ENCODE data around the gene C3orf18. TPM values are rescaled to one million over a fixed set of nuclear protein-coding genes. Genes with fewer than 3 reads are reported as not detected.
A peak's percentile ranks its signal among the peaks of the same experiment; 100 is the strongest.

The C3orf18 gene
- total RNA-seq, 4 donors from 2014 or later: 13.6 to 23.8 (median 18.9) TPM

GRCh38 chr3:50573566-50574443 lies 6.3 kb upstream of the C3orf18 start:
- Histone ChIP-seq H3K27ac (replicated peaks in 1 of 4) (no peak overlapping the region), H3K4me1 (peaks cover 11 to 30% (median 25%) of the 10 kb centered on the region in 4 donors), H3K36me3 (peaks cover 4 to 62% (median 43%) of the 10 kb centered on the region in 4 donors), H3K4me3 (no peak overlapping the region), H3K27me3 (no peaks in the 10 kb centered on the region), H3K9me3 (no peaks in the 10 kb centered on the region)
- TF ChIP-seq CTCF (IDR thresholded peaks at IDR 0.05): no peak
- TF ChIP-seq EP300 (IDR thresholded peaks at IDR 0.05): no peak
- TF ChIP-seq POLR2AphosphoS5 (IDR thresholded peaks at IDR 0.05): no peak
- TF ChIP-seq POLR2A (IDR thresholded peaks at IDR 0.05; ENCODE audit: low read depth): no peak
- 59% methylated on average over 3 of the region's 8 CpGs for WGBS
- intact Hi-C loops (cut with DNase I): loop anchor here (5.0 kb wide), 1 partner anchor 803 kb away; no protein-coding TSS in a partner anchor
- DNase-seq (ENCODE audit: extremely low spot score): no peak

DNA sequence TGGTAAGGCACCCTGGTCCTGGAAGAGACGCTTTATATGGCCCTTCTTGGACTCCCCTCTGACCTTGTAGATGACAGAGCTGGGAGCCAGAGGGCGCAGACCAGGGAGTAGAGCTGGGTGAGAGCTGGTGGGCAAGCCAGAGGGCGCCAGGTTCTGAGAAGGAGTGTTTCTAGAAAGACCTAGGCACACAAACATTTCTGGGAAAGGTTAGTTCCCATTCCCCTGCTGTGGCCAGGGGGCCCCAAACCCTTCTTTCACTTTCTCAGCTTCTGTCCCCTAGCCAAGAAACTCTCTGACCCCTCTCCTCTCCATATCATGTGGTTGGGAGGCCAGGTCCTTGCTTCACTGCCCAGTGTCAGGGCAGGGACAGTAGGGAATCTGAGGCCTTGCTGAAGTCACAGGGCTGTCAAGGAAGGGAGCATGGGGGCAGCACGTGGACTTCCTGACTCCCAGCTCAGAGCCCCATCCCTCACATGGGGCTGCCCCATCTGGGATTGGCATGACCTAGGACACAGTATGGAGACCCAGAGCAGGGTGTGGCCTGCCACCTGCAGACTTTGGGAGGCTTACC lies 5.3 kb upstream of the C3orf18 start:
- intact Hi-C loops (cut with DNase I): loop anchor here (1.0 to 5.0 kb wide), 2 partner anchors 42 to 804 kb away; no protein-coding TSS in a partner anchor
- WGBS: 87% methylated on average over 4 of the region's 4 CpGs
- Histone ChIP-seq H3K27me3 (no peaks in the 10 kb centered on the region), H3K27ac (replicated peaks in 1 of 4) (peak overlapping the region in 1 of 4 donors; percentile 64), H3K9me3 (no peaks in the 10 kb centered on the region), H3K36me3 (peaks cover 3 to 53% (median 34%) of the 10 kb centered on the region in 4 donors), H3K4me3 (no peak overlapping the region), H3K4me1 (peaks cover 14 to 40% (median 34%) of the 10 kb centered on the region in 4 donors)
- no peak for DNase-seq (ENCODE audit: extremely low spot score)
- TF ChIP-seq CTCF (IDR thresholded peaks at IDR 0.05) (no peak), POLR2AphosphoS5 (IDR thresholded peaks at IDR 0.05) (no peak), POLR2A (IDR thresholded peaks at IDR 0.05; ENCODE audit: low read depth) (no peak), EP300 (IDR thresholded peaks at IDR 0.05) (no peak)

- Histone ChIP-seq H3K9me3 (no peaks in the 10 kb centered on the region), H3K27ac (replicated peaks in 1 of 4) (peak overlapping the region in 1 of 4 donors; percentile 64), H3K4me1 (peaks cover 16 to 45% (median 39%) of the 10 kb centered on the region in 4 donors), H3K4me3 (no peak overlapping the region), H3K36me3 (peaks cover 0 to 45% (median 27%) of the 10 kb centered on the region in 4 donors), H3K27me3 (no peaks in the 10 kb centered on the region)
- intact Hi-C loops (cut with DNase I): loop anchor here (1.0 to 5.0 kb wide), 2 partner anchors 43 to 805 kb away; no protein-coding TSS in a partner anchor
- no peak for DNase-seq (ENCODE audit: extremely low spot score)
- no CpG with 5 or more reads among the region's 1 CpG for WGBS
- TF ChIP-seq CTCF (IDR thresholded peaks at IDR 0.05) (peak; percentile 92 to 95 (median 93)), POLR2A (IDR thresholded peaks at IDR 0.05; ENCODE audit: low read depth) (no peak), POLR2AphosphoS5 (IDR thresholded peaks at IDR 0.05) (peak; percentile 26 to 48), EP300 (IDR thresholded peaks at IDR 0.05) (no peak)
Observed at GRCh38 chr3:50572158-50572557, 4.6 kb upstream of the C3orf18 start.

- peaks cover 0 to 39% (median 21%) of the 10 kb centered on the region in 4 donors for H3K36me3 ChIP-seq
- DNase-seq (ENCODE audit: extremely low spot score): no peak
- H3K4me1 ChIP-seq: peaks cover 22 to 52% (median 45%) of the 10 kb centered on the region in 4 donors
- no peaks in the 10 kb centered on the region for H3K27me3 ChIP-seq
- no peaks in the 10 kb centered on the region for H3K9me3 ChIP-seq
- intact Hi-C loops (cut with DNase I): loop anchor here (5.0 kb wide), 1 partner anchor 806 kb away; no protein-coding TSS in a partner anchor
- H3K27ac ChIP-seq (replicated peaks in 1 of 4): peak overlapping the region in 2 of 4 donors; percentile 64 to 91
- H3K4me3 ChIP-seq: no peak overlapping the region
- TF ChIP-seq POLR2AphosphoS5 (IDR thresholded peaks at IDR 0.05): no peak
- no peak for TF ChIP-seq EP300 (IDR thresholded peaks at IDR 0.05)
- TF ChIP-seq POLR2A (IDR thresholded peaks at IDR 0.05; ENCODE audit: low read depth): no peak
- no peak for TF ChIP-seq CTCF (IDR thresholded peaks at IDR 0.05)
- WGBS: 87% methylated on average over 4 of the region's 4 CpGs
Observed at GRCh38 chr3:50571486-50571885, 3.9 kb upstream of the C3orf18 start.

Measured in esophagus muscularis mucosa (tissue), 4 donors.